Panc1 (cell line): ENCODE measurements around the gene PSG3.

Source experiments
- POLR2AphosphoS5 ChIP-seq: IDR thresholded peaks from 2 replicates; pipeline ENCODE4 v1.6.1; 2012; ENCODE audit warnings: mild to moderate bottlenecking, low read depth, low read length, moderate library complexity
- TCF7L2 ChIP-seq: IDR thresholded peaks from 2 replicates; pipeline ENCODE4 v1.6.1; 2011; ENCODE audit warnings: mild to moderate bottlenecking, low read depth, low read length, inconsistent platforms
- TF ChIP-seq, protein P1 (sequence below): fragments of 450-650 bp; IDR thresholded peaks from 2 replicates; pipeline ENCODE4 v1.5.1; 2017; ENCODE audit warnings: mild to moderate bottlenecking
- TF ChIP-seq, protein P2 (sequence below), 2 experiments: IDR thresholded peaks; 2 replicates each; pipeline ENCODE4 v1.6.1; 2011 to 2012; ENCODE audit warnings: low read depth in 2 of 2, control low read depth in 1 of 2, low read length in 1 of 2, mild to moderate bottlenecking in 1 of 2, moderate library complexity in 1 of 2; ENCODE audit not compliant: insufficient read depth in 1 of 2

DNA sequence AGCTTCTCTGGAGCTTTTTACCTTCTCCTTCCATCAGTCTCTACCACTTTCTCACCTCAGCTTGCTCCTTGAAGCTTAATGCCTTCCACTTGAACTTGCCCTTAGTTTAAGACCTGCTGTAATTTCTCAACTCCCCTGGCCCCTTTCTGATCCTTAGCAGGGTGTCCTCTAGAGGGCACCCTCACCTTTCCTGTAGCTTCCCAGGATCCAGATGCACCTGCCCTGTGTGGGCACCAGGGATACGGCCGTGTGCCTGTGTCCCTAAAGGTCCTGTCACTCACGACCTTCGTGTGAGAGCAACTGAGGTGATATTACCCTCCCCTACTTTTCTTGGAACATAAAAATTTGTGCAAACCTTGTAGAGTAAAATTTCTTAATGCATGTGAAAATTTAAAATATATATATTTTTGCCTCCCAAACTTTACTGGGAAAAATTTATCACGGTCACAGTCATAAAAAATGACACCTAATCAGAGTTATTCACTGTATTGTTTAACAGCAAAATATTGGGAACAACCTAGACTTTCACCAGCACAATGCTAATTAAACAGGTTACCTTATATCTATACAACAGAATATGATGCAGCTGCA, 46.4 kb downstream of the PSG3 start:
- TF ChIP-seq, protein P1, sequence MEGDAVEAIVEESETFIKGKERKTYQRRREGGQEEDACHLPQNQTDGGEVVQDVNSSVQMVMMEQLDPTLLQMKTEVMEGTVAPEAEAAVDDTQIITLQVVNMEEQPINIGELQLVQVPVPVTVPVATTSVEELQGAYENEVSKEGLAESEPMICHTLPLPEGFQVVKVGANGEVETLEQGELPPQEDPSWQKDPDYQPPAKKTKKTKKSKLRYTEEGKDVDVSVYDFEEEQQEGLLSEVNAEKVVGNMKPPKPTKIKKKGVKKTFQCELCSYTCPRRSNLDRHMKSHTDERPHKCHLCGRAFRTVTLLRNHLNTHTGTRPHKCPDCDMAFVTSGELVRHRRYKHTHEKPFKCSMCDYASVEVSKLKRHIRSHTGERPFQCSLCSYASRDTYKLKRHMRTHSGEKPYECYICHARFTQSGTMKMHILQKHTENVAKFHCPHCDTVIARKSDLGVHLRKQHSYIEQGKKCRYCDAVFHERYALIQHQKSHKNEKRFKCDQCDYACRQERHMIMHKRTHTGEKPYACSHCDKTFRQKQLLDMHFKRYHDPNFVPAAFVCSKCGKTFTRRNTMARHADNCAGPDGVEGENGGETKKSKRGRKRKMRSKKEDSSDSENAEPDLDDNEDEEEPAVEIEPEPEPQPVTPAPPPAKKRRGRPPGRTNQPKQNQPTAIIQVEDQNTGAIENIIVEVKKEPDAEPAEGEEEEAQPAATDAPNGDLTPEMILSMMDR = peak; percentile 77
- TF ChIP-seq, protein P2, sequence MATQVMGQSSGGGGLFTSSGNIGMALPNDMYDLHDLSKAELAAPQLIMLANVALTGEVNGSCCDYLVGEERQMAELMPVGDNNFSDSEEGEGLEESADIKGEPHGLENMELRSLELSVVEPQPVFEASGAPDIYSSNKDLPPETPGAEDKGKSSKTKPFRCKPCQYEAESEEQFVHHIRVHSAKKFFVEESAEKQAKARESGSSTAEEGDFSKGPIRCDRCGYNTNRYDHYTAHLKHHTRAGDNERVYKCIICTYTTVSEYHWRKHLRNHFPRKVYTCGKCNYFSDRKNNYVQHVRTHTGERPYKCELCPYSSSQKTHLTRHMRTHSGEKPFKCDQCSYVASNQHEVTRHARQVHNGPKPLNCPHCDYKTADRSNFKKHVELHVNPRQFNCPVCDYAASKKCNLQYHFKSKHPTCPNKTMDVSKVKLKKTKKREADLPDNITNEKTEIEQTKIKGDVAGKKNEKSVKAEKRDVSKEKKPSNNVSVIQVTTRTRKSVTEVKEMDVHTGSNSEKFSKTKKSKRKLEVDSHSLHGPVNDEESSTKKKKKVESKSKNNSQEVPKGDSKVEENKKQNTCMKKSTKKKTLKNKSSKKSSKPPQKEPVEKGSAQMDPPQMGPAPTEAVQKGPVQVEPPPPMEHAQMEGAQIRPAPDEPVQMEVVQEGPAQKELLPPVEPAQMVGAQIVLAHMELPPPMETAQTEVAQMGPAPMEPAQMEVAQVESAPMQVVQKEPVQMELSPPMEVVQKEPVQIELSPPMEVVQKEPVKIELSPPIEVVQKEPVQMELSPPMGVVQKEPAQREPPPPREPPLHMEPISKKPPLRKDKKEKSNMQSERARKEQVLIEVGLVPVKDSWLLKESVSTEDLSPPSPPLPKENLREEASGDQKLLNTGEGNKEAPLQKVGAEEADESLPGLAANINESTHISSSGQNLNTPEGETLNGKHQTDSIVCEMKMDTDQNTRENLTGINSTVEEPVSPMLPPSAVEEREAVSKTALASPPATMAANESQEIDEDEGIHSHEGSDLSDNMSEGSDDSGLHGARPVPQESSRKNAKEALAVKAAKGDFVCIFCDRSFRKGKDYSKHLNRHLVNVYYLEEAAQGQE (IDR thresholded peaks at IDR 0.05; ENCODE audit: insufficient read depth in 1 of 2, low read depth in 2 of 2, low read length in 1 of 2) = no peak
- TF ChIP-seq POLR2AphosphoS5 = no peak
- TF ChIP-seq TCF7L2 = no peak
